ENCODE results near the gene HSP90AB1. TPM values are rescaled to one million over a fixed set of nuclear protein-coding genes. Genes with fewer than 3 reads are reported as not detected.

The HSP90AB1 gene
- total and polyA plus RNA-seq, 9 of the 15 experiments (the other 6 are each of a cell fraction or from before 2014, with no cell fraction given) = 1,780 to 3,358 (median 2,262) TPM

GRCh38 chr6:44286285-44286565 is 39.3 kb downstream of the HSP90AB1 start:
- CTCF ChIA-PET (ENCODE audit: low intra/inter-chr PET ratio) = no interaction called here
- no TSS peak for BruUV-seq (replicated peaks)
- in situ Hi-C loops (cut with MboI) = no loop called here
- TF ChIP-seq HDAC2 (IDR thresholded peaks at IDR 0.05) (no peak), ARID4B (CRISPR knock-in tag; IDR thresholded peaks at IDR 0.05) (no peak), CBX8 (IDR thresholded peaks at IDR 0.05; ENCODE audit: borderline replicate concordance, extremely low read depth, low read depth, low read length, poor library complexity, severe bottlenecking) (no peak), YY1 (IDR thresholded peaks at IDR 0.05; ENCODE audit: borderline replicate concordance in 1 of 3, control insufficient read depth in 1 of 3, extremely low read depth in 1 of 3, insufficient read depth in 3 of 3, insufficient read length in 1 of 3, insufficient replicate concordance in 2 of 3, low read depth in 1 of 3, low read length in 2 of 3) (peak in 1 of 3 experiments; percentile 55), MAX (CRISPR knock-in tag; IDR thresholded peaks at IDR 0.05) (peak; percentile 83), PHF20 (IDR thresholded peaks at IDR 0.05; ENCODE audit: partially characterized antibody) (no peak), BCL6 (CRISPR knock-in tag; IDR thresholded peaks at IDR 0.05) (no peak), FOXJ2 (tag; IDR thresholded peaks at IDR 0.05) (no peak)
- TF ChIP-seq, protein P1, sequence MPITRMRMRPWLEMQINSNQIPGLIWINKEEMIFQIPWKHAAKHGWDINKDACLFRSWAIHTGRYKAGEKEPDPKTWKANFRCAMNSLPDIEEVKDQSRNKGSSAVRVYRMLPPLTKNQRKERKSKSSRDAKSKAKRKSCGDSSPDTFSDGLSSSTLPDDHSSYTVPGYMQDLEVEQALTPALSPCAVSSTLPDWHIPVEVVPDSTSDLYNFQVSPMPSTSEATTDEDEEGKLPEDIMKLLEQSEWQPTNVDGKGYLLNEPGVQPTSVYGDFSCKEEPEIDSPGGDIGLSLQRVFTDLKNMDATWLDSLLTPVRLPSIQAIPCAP (CRISPR knock-in tag; IDR thresholded peaks at IDR 0.05; ENCODE audit: borderline replicate concordance) = no peak
- TF ChIP-seq, protein P2, sequence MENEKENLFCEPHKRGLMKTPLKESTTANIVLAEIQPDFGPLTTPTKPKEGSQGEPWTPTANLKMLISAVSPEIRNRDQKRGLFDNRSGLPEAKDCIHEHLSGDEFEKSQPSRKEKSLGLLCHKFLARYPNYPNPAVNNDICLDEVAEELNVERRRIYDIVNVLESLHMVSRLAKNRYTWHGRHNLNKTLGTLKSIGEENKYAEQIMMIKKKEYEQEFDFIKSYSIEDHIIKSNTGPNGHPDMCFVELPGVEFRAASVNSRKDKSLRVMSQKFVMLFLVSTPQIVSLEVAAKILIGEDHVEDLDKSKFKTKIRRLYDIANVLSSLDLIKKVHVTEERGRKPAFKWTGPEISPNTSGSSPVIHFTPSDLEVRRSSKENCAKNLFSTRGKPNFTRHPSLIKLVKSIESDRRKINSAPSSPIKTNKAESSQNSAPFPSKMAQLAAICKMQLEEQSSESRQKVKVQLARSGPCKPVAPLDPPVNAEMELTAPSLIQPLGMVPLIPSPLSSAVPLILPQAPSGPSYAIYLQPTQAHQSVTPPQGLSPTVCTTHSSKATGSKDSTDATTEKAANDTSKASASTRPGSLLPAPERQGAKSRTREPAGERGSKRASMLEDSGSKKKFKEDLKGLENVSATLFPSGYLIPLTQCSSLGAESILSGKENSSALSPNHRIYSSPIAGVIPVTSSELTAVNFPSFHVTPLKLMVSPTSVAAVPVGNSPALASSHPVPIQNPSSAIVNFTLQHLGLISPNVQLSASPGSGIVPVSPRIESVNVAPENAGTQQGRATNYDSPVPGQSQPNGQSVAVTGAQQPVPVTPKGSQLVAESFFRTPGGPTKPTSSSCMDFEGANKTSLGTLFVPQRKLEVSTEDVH (IDR thresholded peaks at IDR 0.05; ENCODE audit: low read depth, partially characterized antibody) = no peak
- TF ChIP-seq, protein P3, sequence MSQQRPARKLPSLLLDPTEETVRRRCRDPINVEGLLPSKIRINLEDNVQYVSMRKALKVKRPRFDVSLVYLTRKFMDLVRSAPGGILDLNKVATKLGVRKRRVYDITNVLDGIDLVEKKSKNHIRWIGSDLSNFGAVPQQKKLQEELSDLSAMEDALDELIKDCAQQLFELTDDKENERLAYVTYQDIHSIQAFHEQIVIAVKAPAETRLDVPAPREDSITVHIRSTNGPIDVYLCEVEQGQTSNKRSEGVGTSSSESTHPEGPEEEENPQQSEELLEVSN (IDR thresholded peaks at IDR 0.05; ENCODE audit: borderline replicate concordance in 1 of 2, extremely low read depth in 1 of 2, insufficient read depth in 1 of 2, insufficient read length in 1 of 2, low read depth in 1 of 2, low read length in 1 of 2, poor library complexity in 1 of 2, severe bottlenecking in 1 of 2) = peak in 1 of 2 experiments; percentile 76

More at GRCh38 chr6:44286285-44286565, 39.3 kb downstream of the HSP90AB1 start:
- Histone ChIP-seq H3K4me3 (no peak overlapping the region), H3K9me3 (replicated peaks; ENCODE audit: control insufficient read depth, insufficient read depth, low read depth, low read length) (no peaks in the 10 kb centered on the region), H3K36me3 (ENCODE audit: control insufficient read depth, insufficient read depth, low read length) (no peaks in the 10 kb centered on the region), H3K4me1 (replicated peaks in 1 of 2; ENCODE audit: control insufficient read depth in 2 of 2, insufficient read depth in 2 of 2, low read length in 2 of 2) (peaks cover 0 to 9% of the 10 kb centered on the region in 2 experiments; a peak in 2 of 5 replicates), H3K27ac (ENCODE audit: extremely low read depth, low read depth, low read length) (no peak overlapping the region), H2AFZ (ENCODE audit: low read depth, low read length) (no peak overlapping the region), H3K9me1 (ENCODE audit: control insufficient read depth, insufficient read depth, low read length) (no peaks in the 10 kb centered on the region), H3K9ac (ENCODE audit: insufficient read depth in 1 of 2, low read depth in 2 of 2, low read length in 2 of 2) (peak overlapping the region in 1 of 2 experiments; percentile 4; a peak in 1 of 4 replicates), H3K79me2 (ENCODE audit: control insufficient read depth, insufficient read depth, low read length) (no peaks in the 10 kb centered on the region), H3K27me3 (ENCODE audit: control insufficient read depth in 2 of 2, insufficient read depth in 2 of 2, low read length in 2 of 2) (peaks cover 51 to 86% of the 10 kb centered on the region in 2 experiments), H4K20me1 (replicated peaks; ENCODE audit: control insufficient read depth, insufficient read depth, low read length) (no peaks in the 10 kb centered on the region; the same call in 1 of the 2 replicates), H3K4me2 (ENCODE audit: insufficient read depth, low read length) (no peak overlapping the region)
- intact Hi-C loops (cut with micrococcal nuclease) = no loop called here
- no peak for ATAC-seq
- no peak for DNase-seq (ENCODE audit: extremely low read depth in 1 of 4, low spot score in 3 of 4)
- no peak for FAIRE-seq
- POLR2A ChIA-PET = interaction anchor here (0.7 to 5.1 kb wide), 2 partner anchors 10 to 147 kb away, joined by 3 to 20 read pairs; no protein-coding TSS in a partner anchor
- 9% methylated on average over 12 of the region's 12 CpGs for WGBS (ENCODE audit: insufficient coverage, low coverage, missing lambda C conversion rate)

Measured in K562 (cell line).